Hepatocyte (in vitro differentiated cells): ENCODE measurements around the gene KDM3B. TPM values are rescaled to one million over a fixed set of nuclear protein-coding genes. Genes with fewer than 3 reads are reported as not detected.
"Not testable (repeated sequence)": the region's sequence is repeated elsewhere in the genome, so short reads cannot be mapped to it uniquely, and the experiment has no call there.

Source experiments
- DNase-seq: peaks from one replicate; pipeline ENCODE4 v3.0.0-alpha.2; 2016; ENCODE audit warnings: low spot score
- H2AFZ ChIP-seq: fragments of 200-600 bp; sonication (generic); 2 replicates; pipeline ENCODE4 v1.6.0; 2016; ENCODE audit warnings: antibody characterized with exemption, mild to moderate bottlenecking
- H3K27ac ChIP-seq: fragments of 200-600 bp; sonication (generic); 2 replicates; pipeline ENCODE4 v1.5.1; 2016; ENCODE audit warnings: mild to moderate bottlenecking
- H3K27me3 ChIP-seq: fragments of 200-600 bp; sonication (generic); 2 replicates; pipeline ENCODE4 v1.6.1; 2016
- H3K36me3 ChIP-seq: fragments of 200-600 bp; sonication (generic); replicated peaks from 2 replicates; pipeline ENCODE4 v1.5.1; 2016; ENCODE audit warnings: low read depth; ENCODE audit not compliant: insufficient read depth
- H3K4me1 ChIP-seq: fragments of 200-600 bp; sonication (generic); 2 replicates; pipeline ENCODE4 v1.5.1; 2016; ENCODE audit warnings: mild to moderate bottlenecking, moderate library complexity; ENCODE audit not compliant: insufficient read depth
- H3K4me2 ChIP-seq: fragments of 200-600 bp; sonication (generic); 2 replicates; pipeline ENCODE4 v1.6.0; 2016
- H3K4me3 ChIP-seq: fragments of 200-600 bp; sonication (generic); 2 replicates; pipeline ENCODE4 v1.5.1; 2016; ENCODE audit warnings: mild to moderate bottlenecking
- H3K79me2 ChIP-seq: fragments of 200-600 bp; sonication (generic); 2 replicates; pipeline ENCODE4 v1.6.0; 2017; ENCODE audit warnings: mild to moderate bottlenecking
- H3K9me2 ChIP-seq: fragments of 200-600 bp; sonication (generic); replicated peaks from 2 replicates; pipeline ENCODE4 v1.6.0; 2017; ENCODE audit warnings: mild to moderate bottlenecking; ENCODE audit not compliant: insufficient read depth
- H3K9me3 ChIP-seq: fragments of 200-600 bp; sonication (generic); 2 replicates; pipeline ENCODE4 v1.5.1; 2016; ENCODE audit warnings: low read depth, mild to moderate bottlenecking
- H4K20me1 ChIP-seq: fragments of 200-600 bp; sonication (generic); 2 replicates; pipeline ENCODE4 v1.6.0; 2016; ENCODE audit warnings: mild to moderate bottlenecking; ENCODE audit not compliant: insufficient read depth, poor library complexity, severe bottlenecking
- EZH2 ChIP-seq: fragments of 200-600 bp; sonication (generic); IDR thresholded peaks from 2 replicates; pipeline ENCODE4 v1.6.1; 2016; ENCODE audit warnings: antibody characterized with exemption, mild to moderate bottlenecking, borderline replicate concordance
- EZH2phosphoT487 ChIP-seq: fragments of 200-600 bp; sonication (generic); IDR thresholded peaks from one replicate; pipeline ENCODE4 v1.6.1; 2018; ENCODE audit warnings: antibody characterized with exemption, mild to moderate bottlenecking, low read depth, moderate library complexity; ENCODE audit not compliant: unreplicated experiment, severe bottlenecking
- WGBS: methylation state at CpG from one replicate; pipeline ENCODE4 v1.1.6; 2016; ENCODE audit warnings: low lambda C conversion rate; ENCODE audit errors: missing lambda C conversion rate; 5-methylcytosine and 5-hydroxymethylcytosine counted together
- polyA plus RNA-seq: library from polyadenylated mRNA; unstranded; fragments of >200 nt; fragmentation: Nextera tagmentation; extraction: Ambion mirVana; gene quantifications from 2 replicates; pipeline ENCODE4 v1.2.1, GENCODE V29; 2016
- total RNA-seq: library from RNA; depleted of rRNA; stranded (reverse); fragments of >200 nt; gene quantifications from 2 replicates; pipeline ENCODE4 v1.2.3, GENCODE V29; 2014
- TF ChIP-seq, protein P1 (sequence below): fragments of 200-600 bp; sonication (generic); IDR thresholded peaks from 2 replicates; pipeline ENCODE4 v1.5.1; 2016; ENCODE audit warnings: antibody characterized with exemption, mild to moderate bottlenecking; ENCODE audit not compliant: poor library complexity

Gene KDM3B
- total and polyA plus RNA-seq, 2 experiments from 2014 or later, result 22.1 to 67.8 TPM

DNA sequence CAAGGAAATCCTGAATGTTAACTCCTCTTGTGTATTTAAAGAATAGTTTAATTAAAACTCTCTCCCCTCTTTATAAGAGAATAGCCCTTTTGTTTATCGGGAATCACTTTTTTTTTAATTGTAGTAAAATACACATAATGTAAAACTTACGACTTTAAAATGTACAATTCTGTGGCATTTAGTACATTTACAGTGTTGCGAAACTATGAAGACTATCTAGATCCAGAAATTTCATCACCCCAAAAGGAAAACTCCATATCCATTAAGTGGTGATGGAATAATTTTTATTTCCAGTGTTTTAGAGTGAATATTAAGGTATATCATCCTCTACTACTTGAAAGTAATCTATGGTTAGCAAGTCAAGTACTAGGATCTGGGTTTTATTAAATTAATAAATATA is 36.8 kb downstream of the KDM3B start:
- H3K9me3 ChIP-seq, result no peaks in the 10 kb centered on the region
- H3K79me2 ChIP-seq, result no peaks in the 10 kb centered on the region
- no peak overlapping the region for H3K27ac ChIP-seq
- no peaks in the 10 kb centered on the region for H3K9me2 ChIP-seq
- no peaks in the 10 kb centered on the region for H3K27me3 ChIP-seq
- no peak overlapping the region for H3K4me2 ChIP-seq
- TF ChIP-seq, protein P1, sequence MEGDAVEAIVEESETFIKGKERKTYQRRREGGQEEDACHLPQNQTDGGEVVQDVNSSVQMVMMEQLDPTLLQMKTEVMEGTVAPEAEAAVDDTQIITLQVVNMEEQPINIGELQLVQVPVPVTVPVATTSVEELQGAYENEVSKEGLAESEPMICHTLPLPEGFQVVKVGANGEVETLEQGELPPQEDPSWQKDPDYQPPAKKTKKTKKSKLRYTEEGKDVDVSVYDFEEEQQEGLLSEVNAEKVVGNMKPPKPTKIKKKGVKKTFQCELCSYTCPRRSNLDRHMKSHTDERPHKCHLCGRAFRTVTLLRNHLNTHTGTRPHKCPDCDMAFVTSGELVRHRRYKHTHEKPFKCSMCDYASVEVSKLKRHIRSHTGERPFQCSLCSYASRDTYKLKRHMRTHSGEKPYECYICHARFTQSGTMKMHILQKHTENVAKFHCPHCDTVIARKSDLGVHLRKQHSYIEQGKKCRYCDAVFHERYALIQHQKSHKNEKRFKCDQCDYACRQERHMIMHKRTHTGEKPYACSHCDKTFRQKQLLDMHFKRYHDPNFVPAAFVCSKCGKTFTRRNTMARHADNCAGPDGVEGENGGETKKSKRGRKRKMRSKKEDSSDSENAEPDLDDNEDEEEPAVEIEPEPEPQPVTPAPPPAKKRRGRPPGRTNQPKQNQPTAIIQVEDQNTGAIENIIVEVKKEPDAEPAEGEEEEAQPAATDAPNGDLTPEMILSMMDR, result no peak
- TF ChIP-seq EZH2phosphoT487 (no peak), EZH2 (no peak)
- 98% methylated on average over 3 of the region's 3 CpGs for WGBS
- no peak for DNase-seq
- H3K36me3 ChIP-seq, result peaks cover 4% of the 10 kb centered on the region
- H3K4me3 ChIP-seq, result no peak overlapping the region
- H4K20me1 ChIP-seq, result no peaks in the 10 kb centered on the region
- no peaks in the 10 kb centered on the region for H3K4me1 ChIP-seq
- no peak overlapping the region for H2AFZ ChIP-seq

DNA sequence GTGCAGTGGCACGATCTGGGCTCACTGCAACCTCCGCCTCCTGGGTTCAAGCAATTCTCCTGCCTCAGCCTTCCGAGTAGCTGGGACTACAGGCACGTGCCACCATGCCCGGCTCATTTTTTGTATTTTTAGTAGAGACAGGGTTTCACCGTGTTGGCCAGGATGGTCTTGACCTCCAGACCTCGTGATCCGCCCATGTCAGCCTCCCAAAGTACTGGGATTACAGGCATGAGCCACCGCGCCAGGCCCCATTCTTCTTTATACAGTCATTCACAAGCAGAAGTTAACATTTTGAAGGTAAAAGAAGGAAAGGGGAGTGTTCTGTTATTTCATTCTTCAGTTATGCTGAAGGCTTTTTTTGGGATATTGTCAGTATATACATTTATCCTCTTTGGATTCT is 37.4 kb downstream of the KDM3B start:
- not testable (repeated sequence) for H3K27ac ChIP-seq, H3K4me1 ChIP-seq, H3K4me3 ChIP-seq, H3K4me2 ChIP-seq, H3K9me3 ChIP-seq, H4K20me1 ChIP-seq, H3K9me2 ChIP-seq, H3K27me3 ChIP-seq, DNase-seq, H2AFZ ChIP-seq, H3K79me2 ChIP-seq, H3K36me3 ChIP-seq
- WGBS, result 94% methylated on average over 10 of the region's 10 CpGs

DNA sequence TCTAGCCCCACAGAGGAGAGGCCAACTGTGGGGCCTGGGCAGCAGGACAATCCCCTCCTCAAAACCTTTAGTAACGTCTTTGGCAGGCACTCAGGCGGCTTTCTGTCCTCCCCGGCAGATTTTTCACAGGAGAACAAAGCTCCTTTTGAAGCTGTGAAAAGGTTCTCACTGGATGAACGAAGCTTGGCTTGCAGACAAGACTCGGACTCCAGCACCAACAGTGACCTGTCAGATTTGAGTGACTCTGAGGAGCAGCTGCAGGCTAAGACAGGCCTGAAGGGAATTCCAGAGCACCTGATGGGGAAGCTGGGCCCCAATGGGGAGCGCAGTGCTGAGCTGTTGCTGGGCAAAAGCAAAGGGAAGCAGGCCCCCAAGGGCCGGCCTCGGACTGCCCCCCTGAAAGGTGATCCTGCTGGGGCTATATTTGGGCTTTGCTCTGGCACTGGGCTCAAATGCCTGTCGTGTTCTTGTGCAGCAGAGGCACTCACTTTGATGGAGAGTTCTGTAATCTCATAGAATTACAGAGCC is 39.4 kb downstream of the KDM3B start:
- TF ChIP-seq, protein P1, result no peak
- TF ChIP-seq EZH2phosphoT487 (no peak), EZH2 (no peak)
- peaks cover 4% of the 10 kb centered on the region for H3K36me3 ChIP-seq
- WGBS, result 90% methylated on average over 9 of the region's 9 CpGs
- no peak overlapping the region for H3K27ac ChIP-seq
- no peaks in the 10 kb centered on the region for H3K9me2 ChIP-seq
- no peaks in the 10 kb centered on the region for H3K27me3 ChIP-seq
- H3K4me3 ChIP-seq, result no peak overlapping the region
- DNase-seq, result no peak
- H3K9me3 ChIP-seq, result no peaks in the 10 kb centered on the region
- no peaks in the 10 kb centered on the region for H3K79me2 ChIP-seq
- H3K4me2 ChIP-seq, result no peak overlapping the region
- H2AFZ ChIP-seq, result no peak overlapping the region
- H3K4me1 ChIP-seq, result no peaks in the 10 kb centered on the region
- no peaks in the 10 kb centered on the region for H4K20me1 ChIP-seq

DNA sequence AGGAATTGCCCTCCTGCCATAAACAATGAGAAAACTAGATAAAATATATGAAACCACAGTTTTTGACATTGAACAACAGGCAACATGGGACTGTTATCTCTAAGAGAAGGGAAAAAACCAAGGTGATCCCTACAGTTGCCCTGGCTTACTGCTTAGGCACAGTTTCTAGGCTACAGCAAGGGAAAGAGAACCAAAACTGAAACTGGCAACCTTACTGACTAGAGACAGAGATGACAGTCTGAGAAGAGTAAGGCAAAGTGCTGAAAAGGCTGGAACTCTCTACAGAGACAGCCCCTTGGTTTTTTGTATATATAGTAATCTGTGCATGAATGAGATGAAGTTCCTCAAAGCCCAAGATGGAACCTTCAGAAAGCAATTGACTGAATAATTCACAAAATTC is 50.2 kb downstream of the KDM3B start:
- Histone ChIP-seq H3K4me2 (no peak overlapping the region), H4K20me1 (no peaks in the 10 kb centered on the region), H3K9me2 (no peaks in the 10 kb centered on the region), H3K4me3 (no peak overlapping the region), H3K27me3 (no peaks in the 10 kb centered on the region), H3K9me3 (no peaks in the 10 kb centered on the region), H3K36me3 (peaks cover 4% of the 10 kb centered on the region), H3K79me2 (no peaks in the 10 kb centered on the region), H2AFZ (no peak overlapping the region), H3K27ac (no peak overlapping the region), H3K4me1 (no peaks in the 10 kb centered on the region)
- no peak for DNase-seq
- TF ChIP-seq EZH2phosphoT487 (no peak), EZH2 (no peak)
- TF ChIP-seq, protein P1, result no peak
